Germinal center (tissue), 1 donor: ENCODE results near the gene CD300A.

Experiments used
- DNase-seq: peaks from one replicate; pipeline ENCODE4 v3.0.0; 2012; ENCODE audit warnings: mixed read lengths, low spot score

CD300A gene

GRCh38 chr17:74439691-74440567 lies 26.5 kb upstream of the CD300A start:
- DNase-seq: no peak

GRCh38 chr17:74441537-74441936 lies 24.9 kb upstream of the CD300A start:
- DNase-seq: no peak

- DNase-seq: no peak
These were observed 24.2 kb upstream of the CD300A start for GRCh38 chr17:74442291-74442669.

- peak; percentile 54 for DNase-seq
These were observed 23.5 kb upstream of the CD300A start for GRCh38 chr17:74442670-74443515.

- DNase-seq: no peak
These were observed 22.7 kb upstream of the CD300A start for GRCh38 chr17:74443516-74444296.

GRCh38 chr17:74444406-74444805 lies 22.0 kb upstream of the CD300A start:
- no peak for DNase-seq

GRCh38 chr17:74445158-74445557 lies 21.3 kb upstream of the CD300A start:
- DNase-seq: no peak

GRCh38 chr17:74446551-74447500 lies 19.6 kb upstream of the CD300A start:
- DNase-seq: no peak

- no peak for DNase-seq
These were observed 18.7 kb upstream of the CD300A start for GRCh38 chr17:74447628-74448159.

- no peak for DNase-seq
These were observed 17.7 kb upstream of the CD300A start for GRCh38 chr17:74448756-74449155.

- DNase-seq: no peak
These were observed 17.1 kb upstream of the CD300A start for GRCh38 chr17:74449306-74449705.

- DNase-seq: no peak
These were observed 16.7 kb upstream of the CD300A start for GRCh38 chr17:74449773-74450172.

- no peak for DNase-seq
These were observed 16.2 kb upstream of the CD300A start for GRCh38 chr17:74450231-74450630.

GRCh38 chr17:74450925-74451403 lies 15.5 kb upstream of the CD300A start:
- no peak for DNase-seq

GRCh38 chr17:74451557-74451956 lies 14.9 kb upstream of the CD300A start:
- DNase-seq: no peak

- DNase-seq: no peak
These were observed 14.2 kb upstream of the CD300A start for GRCh38 chr17:74452033-74452840.

GRCh38 chr17:74452841-74453661 lies 13.4 kb upstream of the CD300A start:
- DNase-seq: no peak

GRCh38 chr17:74453665-74454196 lies 12.7 kb upstream of the CD300A start:
- DNase-seq: peak; percentile 80
